HepG2 (cell line): ENCODE results near the gene ZFPM1. TPM values are rescaled to one million over a fixed set of nuclear protein-coding genes. Genes with fewer than 3 reads are reported as not detected.

ENCODE experiments used
- KLF9 ChIP-seq: IDR thresholded peaks from 2 replicates; pipeline ENCODE4 v1.6.1; 2016; ENCODE audit warnings: low read depth
- POGZ ChIP-seq: sonication (generic); formaldehyde crosslinking; IDR thresholded peaks from 2 replicates; pipeline ENCODE4 v1.4.0; 2020; ENCODE audit warnings: mild to moderate bottlenecking, missing genetic modification reagents
- SRSF1 ChIP-seq: fragments of 200-400 bp; formaldehyde crosslinking; optimal IDR thresholded peaks from 2 replicates; pipeline ENCODE3; 2017; ENCODE audit warnings: mild to moderate bottlenecking, low read depth, low read length, moderate library complexity
- TMF1 ChIP-seq: sonication (generic); formaldehyde crosslinking; IDR thresholded peaks from 2 replicates; pipeline ENCODE4 v1.8.1; 2022; ENCODE audit warnings: low read depth, missing genetic modification reagents
- ZNF160 ChIP-seq: sonication (generic); formaldehyde crosslinking; IDR thresholded peaks from 2 replicates; pipeline ENCODE4 v1.8.0; 2022; ENCODE audit warnings: mild to moderate bottlenecking, inconsistent platforms, missing genetic modification reagents
- ZNF263 ChIP-seq: sonication (generic); formaldehyde crosslinking; IDR thresholded peaks from 2 replicates; pipeline ENCODE4 v1.4.0; 2020; ENCODE audit warnings: missing genetic modification reagents
- ZNF280D ChIP-seq: sonication (generic); formaldehyde crosslinking; IDR thresholded peaks from 2 replicates; pipeline ENCODE4 v1.5.1; 2020; ENCODE audit warnings: mild to moderate bottlenecking, missing genetic modification reagents
- ZNF572 ChIP-seq: sonication (generic); formaldehyde crosslinking; IDR thresholded peaks from 2 replicates; pipeline ENCODE4 v1.5.1; 2020; ENCODE audit warnings: mild to moderate bottlenecking, missing genetic modification reagents
- ZNF574 ChIP-seq: sonication (generic); formaldehyde crosslinking; IDR thresholded peaks from 2 replicates; pipeline ENCODE4 v1.4.0; 2020; ENCODE audit warnings: missing genetic modification reagents
- ZNF660 ChIP-seq: sonication (generic); formaldehyde crosslinking; IDR thresholded peaks from 2 replicates; pipeline ENCODE4 v1.5.1; 2020; ENCODE audit warnings: mild to moderate bottlenecking, low read depth, missing genetic modification reagents, borderline replicate concordance
- polyA plus RNA-seq, 8 experiments: library from polyadenylated mRNA; depleted of rRNA in 3 of 8; stranded (reverse) in 7 of 8; unstranded in 1 of 8; fragments of >200 nt; fragmentation: Illumina TruSeq in 4 of 8; extraction: Trizol in 4 of 8; gene quantifications; 2 replicates each; pipeline versions ENCODE4 v1.2.1 to v1.2.3, GENCODE V29; 2011 to 2016; ENCODE audit warnings: low read depth in 4 of 8, missing spikeins in 1 of 8, mixed read lengths in 1 of 8; ENCODE audit not compliant: insufficient read depth in 1 of 8
- total RNA-seq, 5 experiments: library from RNA; depleted of rRNA; stranded (reverse); fragments of >200 nt; fragmentation: Illumina TruSeq; extraction: Trizol; gene quantifications; 2 replicates each; pipeline ENCODE4 v1.2.3, GENCODE V29; 2016; ENCODE audit warnings: low read depth in 1 of 5
- TF ChIP-seq, protein P1 (sequence below): sonication (generic); formaldehyde crosslinking; IDR thresholded peaks from 2 replicates; pipeline ENCODE4 v1.5.0; 2020; ENCODE audit warnings: mild to moderate bottlenecking, missing genetic modification reagents, borderline replicate concordance
- TF ChIP-seq, protein P2 (sequence below): sonication (generic); formaldehyde crosslinking; IDR thresholded peaks from 2 replicates; pipeline ENCODE4 v1.5.1; 2020; ENCODE audit warnings: missing genetic modification reagents, mild to moderate bottlenecking, borderline replicate concordance

ZFPM1 gene
- total and polyA plus RNA-seq, 2 of the 13 experiments (the other 11 are each of a cell fraction or from before 2014, with no cell fraction given): 1.3 to 3.8 TPM

DNA sequence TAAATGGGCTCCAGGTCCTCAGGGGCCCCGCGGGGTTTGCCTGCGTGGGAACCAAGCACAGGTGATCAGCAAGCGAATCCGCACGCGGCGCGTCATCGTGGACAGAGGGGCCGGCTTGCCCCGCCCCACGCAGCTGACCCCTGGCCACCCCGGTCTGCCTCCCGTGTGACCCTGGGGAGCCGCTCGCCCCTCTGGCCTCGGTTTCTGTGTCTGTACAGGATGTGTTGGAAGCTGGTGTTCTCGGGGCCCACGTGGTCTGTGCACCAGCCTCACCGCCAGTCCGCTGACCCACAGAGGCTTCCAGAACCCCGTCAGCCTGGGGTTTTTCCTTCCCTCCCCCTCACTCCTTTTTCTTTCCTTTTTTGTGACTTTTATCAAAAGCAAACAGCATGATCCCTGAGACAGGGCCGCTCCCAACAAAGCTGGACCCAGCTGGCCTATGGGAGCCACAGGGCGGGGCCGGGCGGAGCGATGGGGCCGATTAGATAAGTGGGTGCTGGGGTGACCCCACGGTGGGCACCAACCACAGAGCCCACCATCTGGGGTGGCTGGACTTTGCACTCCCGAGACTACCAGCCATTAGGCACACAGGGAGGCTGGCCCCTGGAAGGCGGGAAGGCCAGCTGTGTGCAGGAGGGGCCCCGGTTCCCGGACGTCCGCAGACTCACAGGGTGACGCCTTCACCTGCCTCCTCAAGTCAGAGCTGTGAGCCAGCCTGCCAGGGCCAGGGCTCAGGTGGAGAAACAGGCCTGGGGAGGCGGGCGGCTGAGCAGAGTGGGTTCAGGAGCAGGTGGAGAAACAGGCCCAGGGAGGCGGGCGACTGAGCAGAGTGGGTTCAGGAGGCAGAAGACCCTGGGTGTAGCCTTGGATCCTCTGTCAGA, 56.0 kb downstream of the ZFPM1 start (continued):
- peak; percentile 69; the same call in 1 of the 2 replicates for TF ChIP-seq ZNF280D (CRISPR knock-in tag)
- TF ChIP-seq ZNF160 (CRISPR knock-in tag): peak; percentile 48; the same call in 1 of the 2 replicates
- TF ChIP-seq ZNF572: peak; percentile 58; the same call in 1 of the 2 replicates
- TF ChIP-seq KLF9 (CRISPR knock-in tag): no peak
- no peak for TF ChIP-seq POGZ (CRISPR knock-in tag)
- 0 out of 2 replicates have a peak, but pooled peaks have one; percentile 7 for TF ChIP-seq ZNF263 (CRISPR knock-in tag)
- TF ChIP-seq, protein P1, sequence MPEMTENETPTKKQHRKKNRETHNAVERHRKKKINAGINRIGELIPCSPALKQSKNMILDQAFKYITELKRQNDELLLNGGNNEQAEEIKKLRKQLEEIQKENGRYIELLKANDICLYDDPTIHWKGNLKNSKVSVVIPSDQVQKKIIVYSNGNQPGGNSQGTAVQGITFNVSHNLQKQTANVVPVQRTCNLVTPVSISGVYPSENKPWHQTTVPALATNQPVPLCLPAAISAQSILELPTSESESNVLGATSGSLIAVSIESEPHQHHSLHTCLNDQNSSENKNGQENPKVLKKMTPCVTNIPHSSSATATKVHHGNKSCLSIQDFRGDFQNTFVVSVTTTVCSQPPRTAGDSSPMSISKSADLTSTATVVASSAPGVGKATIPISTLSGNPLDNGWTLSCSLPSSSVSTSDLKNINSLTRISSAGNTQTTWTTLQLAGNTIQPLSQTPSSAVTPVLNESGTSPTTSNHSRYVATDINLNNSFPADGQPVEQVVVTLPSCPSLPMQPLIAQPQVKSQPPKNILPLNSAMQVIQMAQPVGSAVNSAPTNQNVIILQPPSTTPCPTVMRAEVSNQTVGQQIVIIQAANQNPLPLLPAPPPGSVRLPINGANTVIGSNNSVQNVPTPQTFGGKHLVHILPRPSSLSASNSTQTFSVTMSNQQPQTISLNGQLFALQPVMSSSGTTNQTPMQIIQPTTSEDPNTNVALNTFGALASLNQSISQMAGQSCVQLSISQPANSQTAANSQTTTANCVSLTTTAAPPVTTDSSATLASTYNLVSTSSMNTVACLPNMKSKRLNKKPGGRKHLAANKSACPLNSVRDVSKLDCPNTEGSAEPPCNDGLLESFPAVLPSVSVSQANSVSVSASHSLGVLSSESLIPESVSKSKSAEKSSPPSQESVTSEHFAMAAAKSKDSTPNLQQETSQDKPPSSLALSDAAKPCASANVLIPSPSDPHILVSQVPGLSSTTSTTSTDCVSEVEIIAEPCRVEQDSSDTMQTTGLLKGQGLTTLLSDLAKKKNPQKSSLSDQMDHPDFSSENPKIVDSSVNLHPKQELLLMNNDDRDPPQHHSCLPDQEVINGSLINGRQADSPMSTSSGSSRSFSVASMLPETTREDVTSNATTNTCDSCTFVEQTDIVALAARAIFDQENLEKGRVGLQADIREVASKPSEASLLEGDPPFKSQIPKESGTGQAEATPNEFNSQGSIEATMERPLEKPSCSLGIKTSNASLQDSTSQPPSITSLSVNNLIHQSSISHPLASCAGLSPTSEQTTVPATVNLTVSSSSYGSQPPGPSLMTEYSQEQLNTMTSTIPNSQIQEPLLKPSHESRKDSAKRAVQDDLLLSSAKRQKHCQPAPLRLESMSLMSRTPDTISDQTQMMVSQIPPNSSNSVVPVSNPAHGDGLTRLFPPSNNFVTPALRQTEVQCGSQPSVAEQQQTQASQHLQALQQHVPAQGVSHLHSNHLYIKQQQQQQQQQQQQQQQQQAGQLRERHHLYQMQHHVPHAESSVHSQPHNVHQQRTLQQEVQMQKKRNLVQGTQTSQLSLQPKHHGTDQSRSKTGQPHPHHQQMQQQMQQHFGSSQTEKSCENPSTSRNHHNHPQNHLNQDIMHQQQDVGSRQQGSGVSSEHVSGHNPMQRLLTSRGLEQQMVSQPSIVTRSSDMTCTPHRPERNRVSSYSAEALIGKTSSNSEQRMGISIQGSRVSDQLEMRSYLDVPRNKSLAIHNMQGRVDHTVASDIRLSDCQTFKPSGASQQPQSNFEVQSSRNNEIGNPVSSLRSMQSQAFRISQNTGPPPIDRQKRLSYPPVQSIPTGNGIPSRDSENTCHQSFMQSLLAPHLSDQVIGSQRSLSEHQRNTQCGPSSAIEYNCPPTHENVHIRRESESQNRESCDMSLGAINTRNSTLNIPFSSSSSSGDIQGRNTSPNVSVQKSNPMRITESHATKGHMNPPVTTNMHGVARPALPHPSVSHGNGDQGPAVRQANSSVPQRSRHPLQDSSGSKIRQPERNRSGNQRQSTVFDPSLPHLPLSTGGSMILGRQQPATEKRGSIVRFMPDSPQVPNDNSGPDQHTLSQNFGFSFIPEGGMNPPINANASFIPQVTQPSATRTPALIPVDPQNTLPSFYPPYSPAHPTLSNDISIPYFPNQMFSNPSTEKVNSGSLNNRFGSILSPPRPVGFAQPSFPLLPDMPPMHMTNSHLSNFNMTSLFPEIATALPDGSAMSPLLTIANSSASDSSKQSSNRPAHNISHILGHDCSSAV (CRISPR knock-in tag): peak; percentile 72; the same call in 1 of the 2 replicates
- peak; percentile 87 for TF ChIP-seq SRSF1
- TF ChIP-seq, protein P2, sequence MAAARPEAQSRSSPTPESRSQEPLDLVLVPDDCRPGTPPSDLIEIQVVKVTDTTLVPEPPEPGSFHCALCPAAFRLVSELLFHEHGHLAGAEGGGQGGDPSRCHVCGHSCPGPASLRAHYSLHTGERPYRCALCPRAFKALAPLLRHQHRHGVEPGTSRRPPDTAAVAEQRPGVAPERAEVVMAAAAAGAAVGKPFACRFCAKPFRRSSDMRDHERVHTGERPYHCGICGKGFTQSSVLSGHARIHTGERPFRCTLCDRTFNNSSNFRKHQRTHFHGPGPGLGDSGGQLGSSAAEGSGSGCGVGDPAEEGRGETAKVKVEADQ (CRISPR knock-in tag): peak; percentile 85
- TF ChIP-seq ZNF660 (CRISPR knock-in tag): no peak
- peak; percentile 85; the same call in 1 of the 2 replicates for TF ChIP-seq TMF1 (CRISPR knock-in tag)
- TF ChIP-seq ZNF574 (CRISPR knock-in tag): peak; percentile 73
